ENCODE measurements around the gene AP3B1.
"Not testable (repeated sequence)": the region's sequence is repeated elsewhere in the genome, so short reads cannot be mapped to it uniquely, and the experiment has no call there.

Gene AP3B1

GRCh38 chr5:78058625-78059024, 235.9 kb downstream of the AP3B1 start:
- DNase-seq: no peak

- DNase-seq: no peak
Measured at GRCh38 chr5:78056901-78057514, 237.5 kb downstream of the AP3B1 start.

- no peak for DNase-seq
Measured at GRCh38 chr5:78056053-78056452, 238.4 kb downstream of the AP3B1 start.

GRCh38 chr5:78050888-78051287, 243.6 kb downstream of the AP3B1 start:
- DNase-seq: no peak

GRCh38 chr5:78046823-78047222, 247.7 kb downstream of the AP3B1 start:
- not testable (repeated sequence) for DNase-seq

GRCh38 chr5:78046006-78046405, 248.5 kb downstream of the AP3B1 start:
- DNase-seq: no peak

GRCh38 chr5:78041805-78042204, 252.7 kb downstream of the AP3B1 start:
- no peak for DNase-seq

- no peak for DNase-seq
Measured at GRCh38 chr5:78025540-78025939, 269.0 kb downstream of the AP3B1 start.

GRCh38 chr5:78019744-78020143, 274.8 kb downstream of the AP3B1 start:
- no peak for DNase-seq

- DNase-seq: no peak
Measured at GRCh38 chr5:78016863-78017529, 277.5 kb downstream of the AP3B1 start.

GRCh38 chr5:78009937-78010527, 284.5 kb downstream of the AP3B1 start:
- DNase-seq: no peak

- DNase-seq: no peak
Measured at GRCh38 chr5:78008356-78008967, 286.0 kb downstream of the AP3B1 start.

GRCh38 chr5:78007233-78007632, 287.3 kb downstream of the AP3B1 start:
- DNase-seq: no peak

GRCh38 chr5:78006449-78006848, 288.0 kb downstream of the AP3B1 start:
- no peak for DNase-seq

- DNase-seq: no peak
Measured at GRCh38 chr5:78005021-78005785, 289.3 kb downstream of the AP3B1 start.

GRCh38 chr5:78004559-78004958, 289.9 kb downstream of the AP3B1 start:
- no peak for DNase-seq

- DNase-seq: no peak
Measured at GRCh38 chr5:78003919-78004318, 290.6 kb downstream of the AP3B1 start.

- no peak for DNase-seq
Measured at GRCh38 chr5:78003450-78003849, 291.0 kb downstream of the AP3B1 start.

GRCh38 chr5:78002690-78003089, 291.8 kb downstream of the AP3B1 start:
- no peak for DNase-seq

- no peak for DNase-seq
Measured at GRCh38 chr5:78001197-78001596, 293.3 kb downstream of the AP3B1 start.

GRCh38 chr5:78000191-78000590, 294.3 kb downstream of the AP3B1 start:
- no peak for DNase-seq

GRCh38 chr5:77999399-77999798, 295.1 kb downstream of the AP3B1 start:
- DNase-seq: no peak

- no peak for DNase-seq
Measured at GRCh38 chr5:77996943-77997342, 297.6 kb downstream of the AP3B1 start.

Measured in activated gamma-delta T cell (primary cell).